HepG2 (cell line): Measurements from ENCODE around the gene METRN. TPM values are rescaled to one million over a fixed set of nuclear protein-coding genes. Genes with fewer than 3 reads are reported as not detected.

Source experiments
- AGO2 ChIP-seq: fragments of 200-400 bp; formaldehyde crosslinking; optimal IDR thresholded peaks from 2 replicates; pipeline ENCODE3; 2017; ENCODE audit warnings: mild to moderate bottlenecking, low read depth, low read length, moderate library complexity
- CCAR2 ChIP-seq: fragments of 200-400 bp; formaldehyde crosslinking; optimal IDR thresholded peaks from 2 replicates; pipeline ENCODE3; 2018; ENCODE audit warnings: low read depth, mild to moderate bottlenecking, low read length, moderate library complexity
- EP300 ChIP-seq, 3 experiments: sonication (generic) in 1 of 3; formaldehyde crosslinking in 1 of 3; IDR thresholded peaks; 2 replicates each; pipeline versions ENCODE4 v1.5.1 to v1.6.1; 2011 to 2020; ENCODE audit warnings: low read depth in 2 of 3, low read length in 2 of 3, borderline replicate concordance in 1 of 3, improper control_type of control experiment in 1 of 3, mild to moderate bottlenecking in 1 of 3, missing genetic modification reagents in 1 of 3, moderate library complexity in 1 of 3
- ERF ChIP-seq: IDR thresholded peaks from 2 replicates; pipeline ENCODE4 v1.6.1; 2018; ENCODE audit warnings: missing biosample characterization, missing genetic modification reagents
- MXI1 ChIP-seq: IDR thresholded peaks from 3 replicates; pipeline ENCODE4 v1.6.1; 2012; ENCODE audit warnings: low read depth, low read length, inconsistent platforms, borderline replicate concordance
- RXRA ChIP-seq: sonication (generic); formaldehyde crosslinking; IDR thresholded peaks from 2 replicates; pipeline ENCODE4 v1.5.1; 2020; ENCODE audit warnings: missing genetic modification reagents
- SRY ChIP-seq: sonication (generic); formaldehyde crosslinking; IDR thresholded peaks from 2 replicates; pipeline ENCODE4 v1.8.0; 2022; ENCODE audit warnings: mild to moderate bottlenecking, missing genetic modification reagents
- TEAD2 ChIP-seq: sonication (generic); formaldehyde crosslinking; IDR thresholded peaks from 2 replicates; pipeline ENCODE4 v1.9.0; 2021; ENCODE audit warnings: missing genetic modification reagents
- YEATS4 ChIP-seq: sonication (generic); formaldehyde crosslinking; IDR thresholded peaks from 2 replicates; pipeline ENCODE4 v1.4.0; 2020; ENCODE audit warnings: missing genetic modification reagents, borderline replicate concordance
- ZFX ChIP-seq: sonication (generic); formaldehyde crosslinking; IDR thresholded peaks from 2 replicates; pipeline ENCODE4 v1.4.0; 2020; ENCODE audit warnings: mild to moderate bottlenecking, low read depth, missing genetic modification reagents, moderate library complexity
- ZNF136 ChIP-seq: sonication (generic); formaldehyde crosslinking; IDR thresholded peaks from 2 replicates; pipeline ENCODE4 v1.8.1; 2022; ENCODE audit warnings: low read depth, mild to moderate bottlenecking, moderate library complexity, missing genetic modification reagents
- ZNF354B ChIP-seq: sonication (generic); formaldehyde crosslinking; IDR thresholded peaks from 2 replicates; pipeline ENCODE4 v1.8.0; 2022; ENCODE audit warnings: mild to moderate bottlenecking, missing genetic modification reagents
- ZNF44 ChIP-seq: sonication (generic); formaldehyde crosslinking; IDR thresholded peaks from 2 replicates; pipeline ENCODE4 v1.5.1; 2020; ENCODE audit warnings: mild to moderate bottlenecking, missing genetic modification reagents
- ZNF749 ChIP-seq: sonication (generic); formaldehyde crosslinking; IDR thresholded peaks from 2 replicates; pipeline ENCODE4 v1.8.0; 2022; ENCODE audit warnings: mild to moderate bottlenecking, missing genetic modification reagents, moderate library complexity, borderline replicate concordance
- ZNF780A ChIP-seq: sonication (generic); formaldehyde crosslinking; IDR thresholded peaks from 2 replicates; pipeline ENCODE4 v1.8.0; 2022; ENCODE audit warnings: mild to moderate bottlenecking, missing genetic modification reagents, moderate library complexity
- polyA plus RNA-seq, 8 experiments: library from polyadenylated mRNA; depleted of rRNA in 3 of 8; stranded (reverse) in 7 of 8; unstranded in 1 of 8; fragments of >200 nt; fragmentation: Illumina TruSeq in 4 of 8; extraction: Trizol in 4 of 8; gene quantifications; 2 replicates each; pipeline versions ENCODE4 v1.2.1 to v1.2.3, GENCODE V29; 2011 to 2016; ENCODE audit warnings: low read depth in 4 of 8, missing spikeins in 1 of 8, mixed read lengths in 1 of 8; ENCODE audit not compliant: insufficient read depth in 1 of 8
- total RNA-seq, 5 experiments: library from RNA; depleted of rRNA; stranded (reverse); fragments of >200 nt; fragmentation: Illumina TruSeq; extraction: Trizol; gene quantifications; 2 replicates each; pipeline ENCODE4 v1.2.3, GENCODE V29; 2016; ENCODE audit warnings: low read depth in 1 of 5
- TF ChIP-seq, protein P1 (sequence below): sonication (generic); formaldehyde crosslinking; conservative IDR thresholded peaks from 2 replicates; pipeline ENCODE4 v1.4.0; 2020; ENCODE audit warnings: missing genetic modification reagents
- TF ChIP-seq, protein P2 (sequence below): sonication (generic); formaldehyde crosslinking; IDR thresholded peaks from 2 replicates; pipeline ENCODE4 v1.4.0; 2020; ENCODE audit warnings: missing genetic modification reagents
- TF ChIP-seq, protein P3 (sequence below): IDR thresholded peaks from 2 replicates; pipeline ENCODE4 v1.6.1; 2018; ENCODE audit warnings: missing genetic modification reagents, mild to moderate bottlenecking, missing compliant biosample characterization
- TF ChIP-seq, protein P4 (sequence below): IDR thresholded peaks from 2 replicates; pipeline ENCODE4 v1.6.1; 2016; ENCODE audit warnings: low read depth, control low read depth
- TF ChIP-seq, protein P5 (sequence below): sonication (generic); formaldehyde crosslinking; IDR thresholded peaks from 2 replicates; pipeline ENCODE4 v1.8.0; 2022; ENCODE audit warnings: mild to moderate bottlenecking, missing genetic modification reagents, moderate library complexity

Gene METRN
- total and polyA plus RNA-seq, 2 of the 13 experiments (the other 11 are each of a cell fraction or from before 2014, with no cell fraction given): 25.5 to 46.1 TPM

DNA sequence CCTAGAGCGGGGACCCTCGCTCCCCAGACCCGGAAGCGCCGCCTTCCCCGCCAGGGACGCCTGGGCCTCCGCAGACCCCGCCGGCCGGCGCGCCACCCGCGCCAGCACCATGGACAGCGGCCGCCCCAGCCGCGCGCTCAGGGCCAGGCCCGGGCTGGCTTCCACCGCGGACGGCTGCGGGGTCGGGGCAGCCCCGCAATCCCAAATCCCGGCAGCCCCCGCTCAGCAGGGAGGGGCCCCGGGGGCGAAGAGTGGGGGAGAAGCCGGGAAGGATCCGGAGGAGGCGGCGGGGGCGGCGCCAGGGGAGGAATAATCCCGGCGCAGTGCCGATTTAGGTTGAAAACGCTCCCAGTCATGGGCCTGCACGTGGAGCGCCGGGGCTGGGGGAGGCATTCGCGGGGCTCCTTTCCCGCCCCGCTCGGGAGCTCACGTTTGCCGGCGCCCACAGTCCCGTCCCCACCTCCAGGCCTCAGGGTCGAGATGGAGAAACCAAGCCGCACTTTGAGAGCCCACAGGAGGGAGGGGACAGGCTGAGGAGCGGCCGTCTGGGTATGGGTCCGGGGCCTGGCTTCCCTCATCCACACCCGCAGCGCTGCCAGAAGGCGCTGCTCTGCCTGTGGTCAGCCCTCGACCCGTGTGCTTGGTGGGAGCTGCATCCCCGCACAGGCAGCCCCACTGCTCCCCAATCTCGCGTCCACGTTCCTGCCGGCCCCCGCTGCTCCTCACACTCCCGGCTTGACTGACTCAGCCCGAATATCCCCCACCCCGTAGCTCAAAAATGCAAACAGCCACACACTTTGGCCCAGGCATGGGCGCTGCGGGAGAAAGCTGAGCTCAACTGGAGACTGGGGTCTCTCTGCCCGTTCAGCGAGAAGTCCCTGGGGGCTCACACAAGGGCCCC is 14.0 kb upstream of the METRN start (continued):
- TF ChIP-seq, protein P1, sequence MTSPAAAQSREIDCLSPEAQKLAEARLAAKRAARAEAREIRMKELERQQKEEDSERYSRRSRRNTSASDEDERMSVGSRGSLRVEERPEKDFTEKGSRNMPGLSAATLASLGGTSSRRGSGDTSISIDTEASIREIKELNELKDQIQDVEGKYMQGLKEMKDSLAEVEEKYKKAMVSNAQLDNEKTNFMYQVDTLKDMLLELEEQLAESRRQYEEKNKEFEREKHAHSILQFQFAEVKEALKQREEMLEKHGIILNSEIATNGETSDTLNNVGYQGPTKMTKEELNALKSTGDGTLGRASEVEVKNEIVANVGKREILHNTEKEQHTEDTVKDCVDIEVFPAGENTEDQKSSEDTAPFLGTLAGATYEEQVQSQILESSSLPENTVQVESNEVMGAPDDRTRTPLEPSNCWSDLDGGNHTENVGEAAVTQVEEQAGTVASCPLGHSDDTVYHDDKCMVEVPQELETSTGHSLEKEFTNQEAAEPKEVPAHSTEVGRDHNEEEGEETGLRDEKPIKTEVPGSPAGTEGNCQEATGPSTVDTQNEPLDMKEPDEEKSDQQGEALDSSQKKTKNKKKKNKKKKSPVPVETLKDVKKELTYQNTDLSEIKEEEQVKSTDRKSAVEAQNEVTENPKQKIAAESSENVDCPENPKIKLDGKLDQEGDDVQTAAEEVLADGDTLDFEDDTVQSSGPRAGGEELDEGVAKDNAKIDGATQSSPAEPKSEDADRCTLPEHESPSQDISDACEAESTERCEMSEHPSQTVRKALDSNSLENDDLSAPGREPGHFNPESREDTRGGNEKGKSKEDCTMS (CRISPR knock-in tag): no peak
- TF ChIP-seq, protein P2, sequence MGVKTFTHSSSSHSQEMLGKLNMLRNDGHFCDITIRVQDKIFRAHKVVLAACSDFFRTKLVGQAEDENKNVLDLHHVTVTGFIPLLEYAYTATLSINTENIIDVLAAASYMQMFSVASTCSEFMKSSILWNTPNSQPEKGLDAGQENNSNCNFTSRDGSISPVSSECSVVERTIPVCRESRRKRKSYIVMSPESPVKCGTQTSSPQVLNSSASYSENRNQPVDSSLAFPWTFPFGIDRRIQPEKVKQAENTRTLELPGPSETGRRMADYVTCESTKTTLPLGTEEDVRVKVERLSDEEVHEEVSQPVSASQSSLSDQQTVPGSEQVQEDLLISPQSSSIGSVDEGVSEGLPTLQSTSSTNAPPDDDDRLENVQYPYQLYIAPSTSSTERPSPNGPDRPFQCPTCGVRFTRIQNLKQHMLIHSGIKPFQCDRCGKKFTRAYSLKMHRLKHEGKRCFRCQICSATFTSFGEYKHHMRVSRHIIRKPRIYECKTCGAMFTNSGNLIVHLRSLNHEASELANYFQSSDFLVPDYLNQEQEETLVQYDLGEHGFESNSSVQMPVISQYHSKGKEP (CRISPR knock-in tag): peak; percentile 84
- TF ChIP-seq ERF (CRISPR knock-in tag): peak; percentile 57; the same call in 1 of the 2 replicates
- TF ChIP-seq EP300 (IDR thresholded peaks at IDR 0.05; ENCODE audit: low read depth in 2 of 2, low read length in 2 of 2): no peak
- no peak for TF ChIP-seq EP300 (CRISPR knock-in tag; IDR thresholded peaks at IDR 0.05; ENCODE audit: borderline replicate concordance)
- TF ChIP-seq RXRA (CRISPR knock-in tag): no peak
- TF ChIP-seq AGO2: no peak
- no peak for TF ChIP-seq ZNF354B
- TF ChIP-seq MXI1: peak; percentile 58; the same call in 1 of the 3 replicates
- no peak for TF ChIP-seq ZNF136 (CRISPR knock-in tag)
- TF ChIP-seq, protein P3, sequence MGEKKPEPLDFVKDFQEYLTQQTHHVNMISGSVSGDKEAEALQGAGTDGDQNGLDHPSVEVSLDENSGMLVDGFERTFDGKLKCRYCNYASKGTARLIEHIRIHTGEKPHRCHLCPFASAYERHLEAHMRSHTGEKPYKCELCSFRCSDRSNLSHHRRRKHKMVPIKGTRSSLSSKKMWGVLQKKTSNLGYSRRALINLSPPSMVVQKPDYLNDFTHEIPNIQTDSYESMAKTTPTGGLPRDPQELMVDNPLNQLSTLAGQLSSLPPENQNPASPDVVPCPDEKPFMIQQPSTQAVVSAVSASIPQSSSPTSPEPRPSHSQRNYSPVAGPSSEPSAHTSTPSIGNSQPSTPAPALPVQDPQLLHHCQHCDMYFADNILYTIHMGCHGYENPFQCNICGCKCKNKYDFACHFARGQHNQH (CRISPR knock-in tag): no peak
- TF ChIP-seq ZFX: 0 out of 2 replicates have a peak, but pooled peaks have one; percentile 26
- TF ChIP-seq, protein P4, sequence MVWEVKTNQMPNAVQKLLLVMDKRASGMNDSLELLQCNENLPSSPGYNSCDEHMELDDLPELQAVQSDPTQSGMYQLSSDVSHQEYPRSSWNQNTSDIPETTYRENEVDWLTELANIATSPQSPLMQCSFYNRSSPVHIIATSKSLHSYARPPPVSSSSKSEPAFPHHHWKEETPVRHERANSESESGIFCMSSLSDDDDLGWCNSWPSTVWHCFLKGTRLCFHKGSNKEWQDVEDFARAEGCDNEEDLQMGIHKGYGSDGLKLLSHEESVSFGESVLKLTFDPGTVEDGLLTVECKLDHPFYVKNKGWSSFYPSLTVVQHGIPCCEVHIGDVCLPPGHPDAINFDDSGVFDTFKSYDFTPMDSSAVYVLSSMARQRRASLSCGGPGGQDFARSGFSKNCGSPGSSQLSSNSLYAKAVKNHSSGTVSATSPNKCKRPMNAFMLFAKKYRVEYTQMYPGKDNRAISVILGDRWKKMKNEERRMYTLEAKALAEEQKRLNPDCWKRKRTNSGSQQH: peak; percentile 82; the same call in 1 of the 2 replicates
- TF ChIP-seq ZNF749 (CRISPR knock-in tag): peak; percentile 64; the same call in 1 of the 2 replicates
- TF ChIP-seq ZNF44 (CRISPR knock-in tag): no peak
- TF ChIP-seq TEAD2 (CRISPR knock-in tag): 0 out of 2 replicates have a peak, but pooled peaks have one; percentile 62
- TF ChIP-seq CCAR2: no peak
- TF ChIP-seq SRY: peak; percentile 86; the same call in 1 of the 2 replicates
- TF ChIP-seq, protein P5, sequence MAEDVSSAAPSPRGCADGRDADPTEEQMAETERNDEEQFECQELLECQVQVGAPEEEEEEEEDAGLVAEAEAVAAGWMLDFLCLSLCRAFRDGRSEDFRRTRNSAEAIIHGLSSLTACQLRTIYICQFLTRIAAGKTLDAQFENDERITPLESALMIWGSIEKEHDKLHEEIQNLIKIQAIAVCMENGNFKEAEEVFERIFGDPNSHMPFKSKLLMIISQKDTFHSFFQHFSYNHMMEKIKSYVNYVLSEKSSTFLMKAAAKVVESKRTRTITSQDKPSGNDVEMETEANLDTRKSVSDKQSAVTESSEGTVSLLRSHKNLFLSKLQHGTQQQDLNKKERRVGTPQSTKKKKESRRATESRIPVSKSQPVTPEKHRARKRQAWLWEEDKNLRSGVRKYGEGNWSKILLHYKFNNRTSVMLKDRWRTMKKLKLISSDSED (CRISPR knock-in tag): no peak
- peak; percentile 33; the same call in 1 of the 2 replicates for TF ChIP-seq YEATS4 (CRISPR knock-in tag)
- no peak for TF ChIP-seq ZNF780A (CRISPR knock-in tag)
